Gastrocnemius medialis (tissue), 4 donors: Measurements from ENCODE around the gene MAP3K7.

Experiments used
- POLR2A ChIP-seq, 2 donors: fragments of 450-650 bp; IDR thresholded peaks; one replicate each; pipeline ENCODE4 v1.6.1; 2017; ENCODE audit warnings: antibody characterized with exemption in 2 of 2, mild to moderate bottlenecking in 2 of 2, moderate library complexity in 2 of 2
- TF ChIP-seq, protein P1 (sequence below), 5 experiments: fragments of 450-650 bp in 3 of 5; fragments of 200-600 bp in 2 of 5; sonication (generic) in 2 of 5; IDR thresholded peaks in 4 of 5; conservative IDR thresholded peaks in 1 of 5; 1 replicate in 4 of 5; 2 replicates in 1 of 5; pipeline ENCODE4 v1.5.1; 2016 to 2019; ENCODE audit warnings: antibody characterized with exemption in 5 of 5, mild to moderate bottlenecking in 3 of 5, moderate library complexity in 3 of 5

DNA sequence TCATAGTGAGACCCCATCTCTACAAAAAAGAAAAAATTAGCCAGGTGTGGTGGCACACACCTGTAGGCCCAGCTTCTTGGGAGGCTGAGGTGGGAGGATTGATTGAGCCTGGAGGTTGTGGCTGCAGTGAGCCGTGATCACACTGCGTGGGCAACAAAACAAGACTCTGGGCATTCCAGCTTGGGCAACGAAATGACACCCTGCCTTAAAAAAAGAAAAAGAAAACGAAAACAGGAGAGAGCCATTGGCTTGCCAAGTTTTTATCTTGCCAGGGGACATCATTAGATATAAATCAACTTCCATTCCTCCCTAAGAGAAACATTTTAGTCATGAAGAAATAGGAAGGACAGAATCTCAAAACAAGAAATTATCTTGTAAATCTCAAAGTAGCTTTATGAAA is 109.5 kb downstream of the MAP3K7 start:
- TF ChIP-seq POLR2A (IDR thresholded peaks at IDR 0.05) = no peak
- TF ChIP-seq, protein P1, sequence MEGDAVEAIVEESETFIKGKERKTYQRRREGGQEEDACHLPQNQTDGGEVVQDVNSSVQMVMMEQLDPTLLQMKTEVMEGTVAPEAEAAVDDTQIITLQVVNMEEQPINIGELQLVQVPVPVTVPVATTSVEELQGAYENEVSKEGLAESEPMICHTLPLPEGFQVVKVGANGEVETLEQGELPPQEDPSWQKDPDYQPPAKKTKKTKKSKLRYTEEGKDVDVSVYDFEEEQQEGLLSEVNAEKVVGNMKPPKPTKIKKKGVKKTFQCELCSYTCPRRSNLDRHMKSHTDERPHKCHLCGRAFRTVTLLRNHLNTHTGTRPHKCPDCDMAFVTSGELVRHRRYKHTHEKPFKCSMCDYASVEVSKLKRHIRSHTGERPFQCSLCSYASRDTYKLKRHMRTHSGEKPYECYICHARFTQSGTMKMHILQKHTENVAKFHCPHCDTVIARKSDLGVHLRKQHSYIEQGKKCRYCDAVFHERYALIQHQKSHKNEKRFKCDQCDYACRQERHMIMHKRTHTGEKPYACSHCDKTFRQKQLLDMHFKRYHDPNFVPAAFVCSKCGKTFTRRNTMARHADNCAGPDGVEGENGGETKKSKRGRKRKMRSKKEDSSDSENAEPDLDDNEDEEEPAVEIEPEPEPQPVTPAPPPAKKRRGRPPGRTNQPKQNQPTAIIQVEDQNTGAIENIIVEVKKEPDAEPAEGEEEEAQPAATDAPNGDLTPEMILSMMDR (IDR thresholded peaks at IDR 0.05 in 4 of 5, conservative IDR thresholded peaks at IDR 0.05 in 1 of 5) = no peak
